Measurements from ENCODE around the gene LRRK1.

LRRK1 gene

DNA sequence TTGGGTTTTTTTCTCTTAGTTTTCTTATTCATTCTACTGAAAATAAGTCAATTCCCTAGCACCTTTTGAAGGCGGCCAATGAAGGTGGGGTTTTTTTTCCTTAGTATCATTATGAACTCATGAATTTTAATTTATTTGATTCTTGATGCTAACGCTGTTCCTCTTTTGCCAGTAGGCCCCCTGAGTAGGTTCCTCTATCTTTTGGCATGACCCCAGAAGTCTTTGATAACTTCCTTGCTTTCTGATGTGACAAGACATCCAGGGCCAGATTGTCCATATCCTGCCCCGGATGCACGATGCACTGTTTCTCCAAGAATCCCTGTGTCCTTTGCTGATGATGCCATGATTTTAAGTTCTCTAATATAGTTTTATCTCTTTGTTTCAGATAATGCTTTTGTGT, 20.6 kb downstream of the LRRK1 start:
- DNase-seq, result no peak

DNA sequence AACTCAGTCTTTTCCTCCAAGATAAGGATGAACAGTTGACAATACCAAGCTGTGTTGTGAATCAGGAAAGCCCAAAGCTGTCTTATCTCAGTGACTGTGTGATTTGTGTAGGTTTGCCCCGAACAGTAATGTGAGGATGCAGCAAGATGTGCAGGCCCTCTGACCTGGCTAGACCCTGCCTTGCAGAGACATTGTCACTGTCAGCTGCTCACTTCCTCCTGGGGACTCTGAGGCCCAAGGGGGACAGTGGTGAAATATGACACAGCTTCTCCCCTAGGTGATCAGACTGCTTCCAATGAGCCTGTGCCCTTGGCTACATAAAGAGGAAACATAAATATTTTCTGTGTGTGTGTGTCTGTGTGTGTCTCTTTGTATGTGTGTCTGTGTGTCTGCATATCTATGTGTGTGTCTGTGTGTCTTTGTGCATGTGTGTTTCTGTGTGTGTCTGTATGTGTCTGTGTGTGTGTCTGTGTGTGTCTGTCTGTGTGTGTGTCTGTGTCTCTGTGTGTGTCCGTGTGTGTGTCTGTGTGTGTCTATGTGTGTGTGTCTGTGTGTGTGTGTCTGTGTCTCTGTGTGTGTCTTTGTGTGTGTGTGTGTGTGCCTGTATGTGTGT, 21.7 kb downstream of the LRRK1 start:
- no peak for DNase-seq

DNA sequence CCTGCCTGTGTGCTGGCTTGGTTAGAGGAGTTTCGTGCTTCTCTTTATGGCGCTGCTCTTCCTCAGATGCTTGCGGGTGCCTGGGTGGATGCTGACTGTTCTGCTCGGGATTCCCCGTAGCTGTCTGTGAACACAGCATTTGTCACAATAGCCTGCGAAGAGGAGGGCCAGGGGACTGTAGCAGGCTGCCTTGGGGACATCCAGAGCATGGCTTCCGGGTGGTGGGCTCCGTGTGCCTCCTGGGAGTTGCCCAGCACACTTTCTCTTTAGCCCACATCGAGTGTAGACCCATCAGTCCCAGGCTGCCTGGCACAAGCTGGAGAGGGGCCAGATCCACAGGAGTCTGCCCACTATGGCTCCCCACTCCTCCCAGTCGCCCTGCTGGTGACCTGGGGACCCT, 22.4 kb downstream of the LRRK1 start:
- DNase-seq, result no peak

DNA sequence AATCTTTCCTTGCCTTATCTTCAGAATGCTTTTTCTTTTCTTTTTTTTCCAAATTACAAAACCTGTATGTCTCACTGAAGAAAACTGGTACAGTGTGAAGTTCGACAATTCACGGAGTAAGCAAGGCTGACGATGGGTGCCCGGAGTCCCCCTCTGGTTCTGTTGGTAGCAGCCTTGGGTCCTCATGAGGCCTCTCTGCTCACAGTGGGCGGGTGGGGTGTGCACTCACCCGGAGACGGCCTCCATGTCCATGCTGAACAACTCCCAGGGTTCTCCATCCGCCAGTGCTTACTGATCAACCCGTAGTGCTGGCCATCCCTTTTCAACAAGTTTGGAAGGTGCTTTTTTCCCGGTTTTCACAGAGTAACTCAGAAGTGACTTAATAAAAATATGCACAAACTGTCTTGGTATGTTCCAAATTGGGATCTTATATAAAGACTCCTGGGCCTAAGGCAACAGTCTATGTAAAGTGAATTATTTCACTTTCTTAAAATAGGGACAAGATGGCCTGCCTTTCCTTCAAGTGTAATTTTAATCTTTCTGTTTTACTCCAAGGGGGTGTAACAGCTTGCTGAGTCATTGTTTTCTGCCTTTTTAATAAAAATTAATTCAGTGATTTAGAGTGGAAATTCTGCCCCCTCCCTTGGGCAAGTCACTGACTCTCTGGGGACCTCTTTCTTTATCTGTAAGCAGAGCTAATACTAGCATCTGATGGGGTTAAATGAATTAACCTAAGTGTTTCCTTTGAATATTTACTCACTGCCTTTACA, 23.7 kb downstream of the LRRK1 start:
- no peak for DNase-seq

DNA sequence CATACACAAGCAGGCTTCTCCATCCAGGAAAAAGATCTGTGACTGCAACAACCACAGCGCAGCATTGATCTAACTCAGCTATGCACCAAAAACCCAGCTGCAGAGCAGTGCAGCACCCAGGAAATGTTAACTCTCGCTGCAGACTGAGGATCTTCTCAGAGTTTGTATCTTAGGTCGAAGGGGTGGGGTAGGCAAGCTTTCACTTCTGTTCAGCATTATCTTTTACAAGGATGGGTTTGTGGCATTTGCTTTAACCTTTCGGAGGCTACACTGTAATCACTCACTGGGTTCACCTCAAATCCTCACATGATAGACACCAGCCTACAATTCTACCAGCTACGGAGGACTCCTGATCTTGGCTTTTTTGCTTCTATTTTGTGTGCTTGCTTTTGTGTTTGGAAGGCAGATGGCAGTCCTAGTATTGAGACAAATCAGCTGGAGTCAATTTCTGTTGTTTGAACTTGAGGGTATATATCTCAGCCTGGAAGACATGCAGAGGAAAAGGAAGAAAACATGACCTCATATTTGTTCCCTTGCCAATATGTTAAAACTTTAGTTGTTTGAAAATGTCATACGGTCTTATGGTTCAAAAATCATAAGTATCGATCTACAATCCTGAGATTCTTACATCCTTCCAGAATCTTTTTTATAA, 25.2 kb downstream of the LRRK1 start:
- DNase-seq, result no peak

DNA sequence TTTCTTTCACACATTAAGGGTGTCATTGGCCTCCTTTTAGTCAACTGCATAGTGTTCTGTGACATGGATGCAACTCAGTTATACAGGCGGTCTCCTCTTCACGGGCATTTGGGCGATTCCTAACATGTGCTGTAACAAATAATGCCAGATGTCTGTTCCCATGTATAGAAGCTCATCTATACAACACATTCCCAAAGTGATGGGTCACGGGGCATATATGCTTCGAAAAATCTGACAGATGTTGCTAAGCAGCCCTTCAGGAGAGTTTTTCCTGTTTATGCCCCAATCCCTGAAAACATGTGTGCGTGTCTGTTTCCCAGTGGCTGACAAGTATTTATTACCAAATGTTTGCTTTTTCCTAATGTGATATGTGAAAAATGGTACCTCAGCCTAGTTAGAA, 25.8 kb downstream of the LRRK1 start:
- no peak for DNase-seq

DNA sequence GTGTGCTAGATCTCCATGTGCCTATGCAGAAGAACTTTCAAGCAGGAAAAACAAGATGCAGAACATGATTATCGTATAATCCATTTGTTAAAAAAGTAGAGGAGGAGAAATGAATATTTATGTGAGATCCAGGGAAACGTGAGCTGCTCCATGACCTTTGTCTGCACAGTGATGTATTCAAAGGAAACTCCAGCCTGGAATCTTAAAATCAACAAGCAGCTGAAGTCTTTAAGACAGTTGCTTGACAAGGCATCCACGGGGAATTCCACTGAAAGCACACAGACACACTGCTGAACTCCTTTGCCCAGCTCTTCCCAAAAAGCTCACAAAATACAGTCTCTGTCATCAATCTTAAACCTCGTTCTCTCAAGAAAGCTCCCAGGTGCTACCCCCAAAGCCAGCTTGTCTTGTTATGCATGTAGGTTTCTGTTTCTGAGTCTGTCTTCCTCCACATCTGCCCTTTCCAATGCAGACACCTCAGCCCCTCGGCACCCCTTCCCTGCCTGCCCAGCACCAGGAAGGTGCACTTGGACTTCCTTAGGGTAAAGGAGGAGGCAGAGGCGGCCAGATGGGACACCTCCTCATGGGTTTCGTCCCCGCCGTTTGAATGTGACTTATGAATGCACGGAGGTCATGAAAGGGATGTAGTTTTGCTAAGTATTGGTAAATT, 28.7 kb downstream of the LRRK1 start:
- no peak for DNase-seq

DNA sequence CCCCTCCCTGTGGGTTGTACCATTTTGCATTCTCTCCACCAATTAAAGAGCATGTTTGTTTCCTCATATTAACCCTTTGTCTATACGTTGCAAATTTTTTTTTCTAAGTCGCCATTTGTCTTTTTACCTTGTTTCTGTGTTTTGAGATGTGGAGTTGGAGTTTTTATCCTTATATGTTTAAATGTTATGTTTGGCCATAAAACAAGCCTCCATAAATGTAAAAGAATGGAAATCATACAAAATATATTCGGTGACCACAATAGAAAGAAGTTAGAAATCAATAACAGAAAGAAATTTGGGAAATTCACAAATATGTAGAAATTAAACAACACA, 29.2 kb downstream of the LRRK1 start:
- DNase-seq, result no peak

DNA sequence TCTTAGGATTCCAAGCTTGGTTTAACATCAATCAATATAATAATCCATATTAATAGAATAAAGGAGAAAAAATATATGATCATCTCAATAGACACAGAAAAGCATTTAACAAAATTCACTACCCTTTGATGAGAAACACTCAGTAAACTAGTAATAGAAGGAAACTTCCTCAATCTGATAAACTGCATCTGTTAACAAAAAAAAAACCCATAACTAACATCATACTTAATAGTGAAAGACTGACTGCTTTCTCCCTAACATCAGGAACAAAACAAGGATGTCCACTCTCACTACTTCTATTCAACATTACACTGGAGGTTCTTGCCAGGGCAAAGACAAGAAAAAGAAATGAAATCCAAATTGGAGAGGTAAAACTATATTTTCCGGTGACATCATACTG, 30.5 kb downstream of the LRRK1 start:
- DNase-seq, result no peak

DNA sequence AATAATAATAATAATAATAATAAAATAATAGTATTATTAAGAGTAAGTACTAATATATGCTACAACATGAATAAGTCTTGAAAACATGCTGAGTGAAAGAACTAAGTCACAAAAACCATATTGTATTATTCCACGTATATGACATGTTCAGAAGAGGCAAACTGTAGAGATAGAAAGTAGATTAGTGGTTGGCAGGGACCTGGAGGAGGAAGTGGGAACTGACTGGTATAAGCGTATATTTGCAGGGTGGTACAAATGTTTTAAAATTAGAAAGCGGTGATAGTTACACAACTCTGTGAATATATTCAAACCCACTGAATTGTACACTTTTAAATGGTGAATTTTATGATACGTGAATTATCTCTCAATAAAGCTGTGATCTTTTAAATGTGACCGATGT, 32.8 kb downstream of the LRRK1 start:
- DNase-seq, result no peak

DNA sequence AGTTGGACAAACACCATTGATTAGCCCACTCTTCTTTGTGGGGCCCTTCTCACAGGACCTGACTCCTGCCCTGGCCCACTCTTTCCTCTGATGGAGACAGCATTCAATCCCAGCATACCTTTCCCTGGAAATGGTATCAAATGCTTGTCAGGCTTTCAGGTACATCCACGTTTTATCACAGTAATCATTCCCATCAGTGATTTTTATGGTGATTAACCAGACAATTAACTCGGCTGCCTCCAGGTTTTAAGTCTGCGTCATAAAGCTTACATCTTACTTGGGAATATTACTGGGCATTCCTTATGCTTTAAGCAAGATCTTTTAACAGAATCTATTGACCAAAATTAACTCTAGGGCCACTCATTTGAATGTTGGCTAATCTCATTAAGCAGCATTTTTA, 33.4 kb downstream of the LRRK1 start:
- DNase-seq, result no peak

DNA sequence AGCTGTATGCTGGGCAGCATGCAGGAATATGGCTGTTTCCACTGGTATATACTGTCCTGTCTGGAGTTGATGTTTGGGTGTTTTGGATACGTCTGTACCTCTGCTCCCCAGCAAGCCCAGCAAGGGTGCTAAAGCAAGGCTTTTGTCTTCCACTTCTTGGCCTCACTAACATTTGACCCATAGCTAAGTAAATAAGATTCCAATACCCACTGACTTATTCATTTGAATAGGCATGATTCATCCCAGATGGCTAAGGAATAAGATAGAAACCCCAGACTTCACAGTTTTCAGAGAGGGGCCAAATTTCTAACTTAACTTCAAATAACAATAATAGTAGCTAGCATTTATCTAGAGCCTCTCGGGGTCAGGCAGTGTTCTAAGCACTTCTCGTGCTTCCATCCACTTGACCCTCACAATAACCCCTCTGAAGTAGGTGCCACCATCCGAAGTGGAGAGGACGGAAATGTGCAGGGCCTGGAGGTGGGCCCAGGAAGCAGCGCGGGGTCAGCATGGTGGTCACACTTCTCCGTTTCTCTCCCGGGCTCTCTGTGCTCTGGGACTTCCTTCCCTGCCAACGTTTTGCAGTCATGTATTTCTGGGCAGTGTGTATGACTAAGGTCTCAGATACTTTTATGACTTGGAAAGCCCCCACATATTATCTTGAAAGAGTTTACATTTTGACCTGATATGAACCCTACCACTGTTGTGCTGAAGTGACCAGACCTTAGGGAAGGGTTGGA, 39.3 kb downstream of the LRRK1 start:
- DNase-seq, result no peak

DNA sequence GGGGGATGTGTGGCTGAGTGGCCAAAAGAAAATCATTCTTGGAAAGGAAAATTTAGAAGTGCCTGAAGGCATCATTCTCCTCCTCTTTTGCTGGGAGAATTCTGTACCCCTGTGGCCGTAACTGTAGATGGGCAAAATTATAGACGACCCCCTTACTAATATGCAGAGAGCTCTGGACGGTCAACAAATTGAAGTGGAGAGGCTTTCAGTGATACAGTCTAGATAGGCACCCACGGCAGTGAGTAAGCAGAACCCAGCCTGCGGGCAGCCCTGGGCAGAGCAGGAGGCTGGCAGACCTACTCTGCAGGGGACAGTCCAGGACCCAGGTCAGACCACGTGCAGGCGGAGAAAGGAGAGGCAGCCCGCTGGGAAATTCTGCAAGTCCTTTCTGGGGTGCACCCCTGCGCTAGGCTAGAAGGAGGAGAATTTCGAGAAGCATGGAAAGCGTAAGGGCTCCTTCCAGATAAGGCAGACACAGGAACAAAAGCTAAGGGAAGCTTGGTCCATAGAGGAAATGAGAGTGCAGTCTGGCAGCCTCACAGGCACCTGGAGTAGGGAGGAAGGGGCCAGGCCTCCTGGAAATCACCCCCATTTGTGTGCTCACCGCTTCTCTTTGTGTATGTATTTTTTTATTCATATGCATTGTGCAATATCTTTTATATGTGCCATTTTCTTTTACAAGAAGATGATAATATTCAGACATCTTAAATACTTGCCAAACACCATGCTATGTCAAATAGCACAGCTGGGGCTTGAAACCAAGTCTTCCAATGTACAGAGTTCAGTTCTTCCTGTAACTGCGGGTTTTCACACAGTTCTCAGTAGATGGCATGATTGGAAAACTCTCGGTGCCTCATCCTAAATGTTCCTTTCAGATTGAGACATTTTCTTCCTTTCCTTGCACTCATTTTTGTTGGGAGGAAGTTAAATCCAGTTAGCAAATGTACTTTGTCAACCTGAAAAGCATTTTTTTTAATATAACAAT, 40.2 kb downstream of the LRRK1 start:
- no peak for DNase-seq

DNA sequence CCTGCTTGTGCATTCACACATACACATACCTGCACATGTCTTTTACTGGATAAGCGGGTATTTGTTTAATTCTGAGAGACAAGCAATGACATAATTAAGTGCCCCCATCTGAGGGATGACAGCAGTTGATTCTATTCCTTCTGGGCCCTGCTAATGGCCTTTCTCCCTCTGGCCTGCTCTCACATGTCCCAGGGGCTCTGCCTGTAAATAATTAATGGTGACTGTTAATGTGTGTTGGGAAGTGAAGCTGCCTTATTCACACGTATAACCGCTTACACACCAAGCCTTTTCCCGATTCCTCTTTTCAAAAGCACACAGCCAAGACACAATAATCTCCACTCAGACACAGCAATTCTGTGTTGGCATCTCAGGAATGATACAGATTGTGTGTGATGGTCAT, 47.8 kb downstream of the LRRK1 start:
- no peak for DNase-seq

DNA sequence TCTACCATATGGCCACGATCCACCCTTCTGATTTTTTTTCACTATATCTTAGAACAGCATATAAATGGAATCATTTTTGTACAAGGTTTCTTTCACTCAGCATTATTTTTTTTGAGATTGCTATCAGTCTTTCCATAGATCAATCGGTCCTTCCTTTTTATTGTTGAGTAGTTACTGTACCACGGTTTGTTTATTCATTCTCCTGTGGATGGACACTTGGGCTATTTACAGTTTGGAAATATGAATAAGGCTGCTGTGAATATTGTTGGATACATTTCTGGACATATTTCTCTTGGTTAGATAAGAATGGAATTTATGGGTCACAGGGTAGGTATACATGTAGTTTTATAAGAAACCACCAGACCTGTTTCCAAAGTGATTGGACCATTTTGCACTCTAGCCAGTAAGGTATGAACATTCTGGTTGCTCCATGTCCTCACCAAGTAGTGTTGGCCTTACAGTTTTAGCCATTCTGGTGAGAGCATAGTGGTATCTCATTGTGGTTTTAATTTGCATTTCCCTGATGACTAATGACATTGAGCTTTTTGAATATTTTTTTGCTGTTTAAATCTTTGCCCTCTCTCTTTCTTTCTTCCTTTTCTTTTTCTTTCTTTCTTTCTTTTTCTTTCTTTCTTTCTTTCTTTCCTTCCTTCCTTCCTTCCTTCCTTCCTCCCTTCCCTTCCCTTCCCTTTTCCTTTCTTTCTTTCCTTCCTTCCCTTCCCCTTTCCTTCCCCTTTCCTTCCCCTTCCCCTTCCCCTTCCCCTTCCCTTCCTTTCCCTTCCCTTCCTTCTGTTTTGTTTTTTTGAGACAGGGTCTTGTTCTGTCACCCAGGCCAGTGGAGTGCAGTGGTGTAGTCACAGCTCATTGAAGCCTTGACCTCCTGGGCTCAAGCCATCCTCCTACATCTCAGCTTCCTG, 49.2 kb downstream of the LRRK1 start:
- DNase-seq, result no peak

DNA sequence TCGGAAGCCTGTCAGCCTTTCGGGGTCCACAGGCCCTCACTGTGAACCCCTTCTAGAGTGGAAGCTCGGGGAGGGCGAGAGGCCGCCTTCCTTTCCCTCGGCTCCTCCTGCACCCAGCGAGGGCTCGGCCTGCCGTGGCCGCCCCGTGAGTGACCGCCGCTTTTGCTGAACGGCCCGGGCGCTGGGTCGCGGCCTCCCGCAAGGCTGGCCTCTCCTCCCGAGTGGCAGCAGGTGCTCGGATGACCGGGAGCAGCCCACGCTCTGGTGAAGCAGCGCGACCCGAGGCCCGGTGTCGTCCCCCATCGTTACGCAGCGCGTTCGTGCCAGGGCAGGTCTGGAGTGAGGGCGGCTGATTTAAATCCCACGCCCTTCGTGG, 53.8 kb downstream of the LRRK1 start:
- no peak for DNase-seq

DNA sequence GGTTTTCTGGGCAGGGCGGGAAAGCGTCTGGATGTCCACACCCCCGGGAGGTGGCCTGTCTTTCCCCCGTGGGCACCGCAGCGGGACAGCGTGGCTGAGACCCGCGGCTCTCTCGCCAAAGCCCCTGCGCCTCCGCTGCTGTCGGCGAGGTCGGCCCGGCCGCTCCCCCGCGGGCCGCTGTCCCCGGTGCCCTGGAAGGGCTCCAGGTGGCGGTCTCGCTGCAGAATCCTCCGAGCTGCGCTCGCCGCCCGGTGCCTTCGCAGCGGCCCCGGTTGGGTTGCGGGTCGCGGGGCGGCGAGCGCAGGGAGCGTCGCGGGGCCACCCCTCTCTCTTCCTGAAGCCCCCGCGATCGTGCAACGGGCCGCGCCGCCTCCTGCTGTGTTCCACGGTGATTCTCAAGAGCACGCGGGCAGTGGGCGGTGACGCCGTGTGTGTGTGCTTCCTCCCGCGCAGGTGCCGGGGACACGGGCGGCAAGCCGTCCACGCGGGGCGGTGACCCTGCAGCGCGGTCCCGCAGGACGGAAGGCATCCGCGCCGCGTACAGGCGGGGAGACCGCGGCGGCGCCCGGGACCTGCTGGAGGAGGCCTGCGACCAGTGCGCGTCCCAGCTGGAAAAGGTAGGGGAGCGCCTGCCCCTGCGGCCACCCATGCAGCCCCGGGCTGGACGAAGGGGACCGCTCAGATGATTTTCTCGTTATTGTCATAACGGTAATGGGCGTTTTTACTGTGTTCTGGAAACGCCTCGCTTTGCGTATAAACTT, 54.4 kb downstream of the LRRK1 start:
- DNase-seq, result no peak

DNA sequence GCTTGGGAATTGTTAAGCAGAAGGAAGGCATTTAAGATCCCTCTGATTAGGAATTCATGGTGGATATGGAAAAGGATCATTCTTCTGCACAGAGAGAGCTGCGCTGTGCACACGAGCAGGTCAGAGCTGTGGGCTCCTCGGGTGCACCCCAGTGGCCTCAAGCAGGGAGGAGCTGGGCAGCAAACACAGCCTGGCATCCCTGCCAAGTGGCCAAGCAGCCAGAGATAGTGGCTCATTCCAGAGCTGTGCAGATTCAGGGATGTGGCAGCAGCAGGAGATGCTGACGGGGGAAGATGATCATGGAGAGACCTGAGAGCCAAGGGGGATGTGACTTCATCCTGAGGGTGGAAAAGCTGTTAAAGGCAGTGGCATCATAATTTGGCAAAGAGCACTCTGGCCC, 55.9 kb downstream of the LRRK1 start:
- no peak for DNase-seq

DNA sequence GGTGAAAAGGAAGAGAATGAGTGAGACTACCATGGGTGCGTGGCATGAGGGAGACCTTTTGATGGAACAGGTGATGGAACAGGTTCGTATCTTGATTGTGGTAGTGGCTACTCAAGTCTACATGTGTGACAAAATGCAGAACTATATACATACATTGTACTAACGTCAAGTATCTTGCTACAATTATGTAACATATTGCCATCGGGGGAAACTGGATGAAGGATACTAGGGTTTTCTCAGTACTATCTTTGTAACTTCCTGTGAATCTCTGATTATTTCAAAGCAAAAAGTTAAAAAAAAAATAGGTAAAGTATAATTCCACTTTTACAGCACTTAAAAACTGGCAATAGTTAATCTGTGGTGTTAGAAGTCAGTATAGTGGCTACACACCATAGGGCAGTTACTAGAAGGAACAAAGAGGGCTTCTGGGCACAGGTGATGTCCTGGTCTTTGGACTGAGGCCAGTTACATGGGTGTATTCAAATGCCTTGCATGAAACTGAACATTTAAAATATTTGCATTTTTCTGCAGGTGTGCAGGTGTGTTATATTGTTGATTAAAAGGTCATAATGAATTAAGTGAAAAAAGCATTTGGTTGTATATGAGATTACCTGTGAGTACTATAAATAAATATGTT, 61.4 kb downstream of the LRRK1 start:
- DNase-seq, result no peak

DNA sequence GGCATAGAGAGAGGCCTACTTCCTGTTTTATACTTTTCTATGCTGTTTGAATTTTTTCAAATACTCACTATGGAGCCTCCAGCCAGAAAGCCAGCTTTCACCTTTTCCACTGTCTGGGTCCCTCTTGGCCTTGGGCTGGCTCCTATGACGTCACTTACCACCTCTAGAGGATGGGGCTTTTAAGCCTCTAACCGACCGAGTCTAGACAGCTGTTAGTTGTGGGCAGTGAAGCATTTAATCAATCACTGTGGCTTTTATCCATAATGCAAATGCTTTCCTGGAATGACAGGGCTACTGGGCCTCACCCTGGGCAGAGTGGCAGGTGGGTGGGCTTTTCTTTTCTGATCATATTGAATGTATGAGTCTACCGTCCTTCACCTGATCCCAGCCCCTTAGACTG, 61.9 kb downstream of the LRRK1 start:
- DNase-seq, result no peak
